PC-9 (cell line): ENCODE measurements around the gene N4BP2L2.

Source experiments
- EZH2 ChIP-seq: fragments of 200-600 bp; sonication (generic); IDR thresholded peaks from 2 replicates; pipeline ENCODE4 v1.8.0; 2017; ENCODE audit warnings: antibody characterized with exemption, low read depth
- TF ChIP-seq, protein P1 (sequence below): fragments of 200-600 bp; sonication (generic); conservative IDR thresholded peaks from 2 replicates; pipeline ENCODE4 v1.6.1; 2017; ENCODE audit warnings: mixed run types, antibody characterized with exemption, mild to moderate bottlenecking, moderate library complexity

GRCh38 chr13:32476892-32477291 lies 61.7 kb downstream of the N4BP2L2 start:
- TF ChIP-seq, protein P1, sequence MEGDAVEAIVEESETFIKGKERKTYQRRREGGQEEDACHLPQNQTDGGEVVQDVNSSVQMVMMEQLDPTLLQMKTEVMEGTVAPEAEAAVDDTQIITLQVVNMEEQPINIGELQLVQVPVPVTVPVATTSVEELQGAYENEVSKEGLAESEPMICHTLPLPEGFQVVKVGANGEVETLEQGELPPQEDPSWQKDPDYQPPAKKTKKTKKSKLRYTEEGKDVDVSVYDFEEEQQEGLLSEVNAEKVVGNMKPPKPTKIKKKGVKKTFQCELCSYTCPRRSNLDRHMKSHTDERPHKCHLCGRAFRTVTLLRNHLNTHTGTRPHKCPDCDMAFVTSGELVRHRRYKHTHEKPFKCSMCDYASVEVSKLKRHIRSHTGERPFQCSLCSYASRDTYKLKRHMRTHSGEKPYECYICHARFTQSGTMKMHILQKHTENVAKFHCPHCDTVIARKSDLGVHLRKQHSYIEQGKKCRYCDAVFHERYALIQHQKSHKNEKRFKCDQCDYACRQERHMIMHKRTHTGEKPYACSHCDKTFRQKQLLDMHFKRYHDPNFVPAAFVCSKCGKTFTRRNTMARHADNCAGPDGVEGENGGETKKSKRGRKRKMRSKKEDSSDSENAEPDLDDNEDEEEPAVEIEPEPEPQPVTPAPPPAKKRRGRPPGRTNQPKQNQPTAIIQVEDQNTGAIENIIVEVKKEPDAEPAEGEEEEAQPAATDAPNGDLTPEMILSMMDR, result no peak
- no peak for TF ChIP-seq EZH2
